Activated CD8-positive, alpha-beta memory T cell treated with anti-CD3 and anti-CD28 coated beads, Interleukin-2, amount 10 ng/mL, durations not matched to agents 7 days and 5 days (primary cell): ENCODE data around the gene ELOVL6. TPM values are rescaled to one million over a fixed set of nuclear protein-coding genes. Genes with fewer than 3 reads are reported as not detected.
"Not testable (repeated sequence)": the region's sequence is repeated elsewhere in the genome, so short reads cannot be mapped to it uniquely, and the experiment has no call there.

Source experiments
- ATAC-seq: fragments of 150-1000 bp; cut with Tn5 transposase; one replicate; pipeline ENCODE4 v1.10.0; 2021; ENCODE audit warnings: moderate library complexity
- CTCF ChIA-PET: fragments of 350-600 bp; sonication (Branson Sonifier 250); formaldehyde crosslinking; loops from one replicate; lab custom pipeline; 2021; ENCODE audit warnings: antibody characterized with exemption; lab: Charles Lee
- DNase-seq: peaks from one replicate; pipeline ENCODE4 v3.0.0-alpha.2; 2020
- H3K27ac Mint-ChIP-seq: one replicate; pipeline ENCODE4 v1.8.0; 2021; ENCODE audit warnings: mild to moderate bottlenecking, mixed read lengths
- H3K27me3 Mint-ChIP-seq: one replicate; pipeline ENCODE4 v1.8.0; 2021; ENCODE audit warnings: mixed read lengths
- H3K36me3 Mint-ChIP-seq: one replicate; pipeline ENCODE4 v1.8.0; 2021; ENCODE audit warnings: mild to moderate bottlenecking, mixed read lengths
- H3K4me1 Mint-ChIP-seq: one replicate; pipeline ENCODE4 v1.8.0; 2021; ENCODE audit warnings: mixed read lengths
- H3K4me3 Mint-ChIP-seq: one replicate; pipeline ENCODE4 v1.8.0; 2021; ENCODE audit warnings: mild to moderate bottlenecking, moderate library complexity, mixed read lengths
- H3K9me3 Mint-ChIP-seq: one replicate; pipeline ENCODE4 v1.8.0; 2022; ENCODE audit warnings: low read depth, mixed read lengths
- total RNA-seq, 2 experiments: library from RNA; stranded (reverse); gene quantifications; one replicate each; pipeline ENCODE4 v1.2.3, GENCODE V29; 2021

ELOVL6 gene
- total RNA-seq, 2 experiments from 2014 or later, result 20.8 to 27.5 TPM

GRCh38 chr4:110193822-110194761 is 4.3 kb downstream of the ELOVL6 start:
- Mint-ChIP-seq H3K36me3 (peaks cover 23% of the 10 kb centered on the region), H3K4me1 (peaks cover 37% of the 10 kb centered on the region), H3K9me3 (no peaks in the 10 kb centered on the region), H3K27me3 (peaks cover 2% of the 10 kb centered on the region), H3K4me3 (peak overlapping the region; percentile 44), H3K27ac (peak overlapping the region; percentile 82)
- ATAC-seq (peak; percentile 81), DNase-seq (peak; percentile 91)
- CTCF ChIA-PET, result interaction anchor here (1.0 to 1.5 kb wide), 3 partner anchors 14 to 139 kb away, joined by 3 to 5 read pairs (median 3); no protein-coding TSS in a partner anchor

- H3K27me3 Mint-ChIP-seq, H3K9me3 Mint-ChIP-seq, DNase-seq, ATAC-seq, H3K27ac Mint-ChIP-seq, H3K4me3 Mint-ChIP-seq: not testable (repeated sequence)
- peaks cover 32% of the 10 kb centered on the region for H3K4me1 Mint-ChIP-seq
- peaks cover 23% of the 10 kb centered on the region for H3K36me3 Mint-ChIP-seq
- CTCF ChIA-PET, result interaction anchor here (1.0 to 1.5 kb wide), 3 partner anchors 13 to 138 kb away, joined by 3 to 5 read pairs (median 3); no protein-coding TSS in a partner anchor
Measured at GRCh38 chr4:110193287-110193686, 5.1 kb downstream of the ELOVL6 start.

DNA sequence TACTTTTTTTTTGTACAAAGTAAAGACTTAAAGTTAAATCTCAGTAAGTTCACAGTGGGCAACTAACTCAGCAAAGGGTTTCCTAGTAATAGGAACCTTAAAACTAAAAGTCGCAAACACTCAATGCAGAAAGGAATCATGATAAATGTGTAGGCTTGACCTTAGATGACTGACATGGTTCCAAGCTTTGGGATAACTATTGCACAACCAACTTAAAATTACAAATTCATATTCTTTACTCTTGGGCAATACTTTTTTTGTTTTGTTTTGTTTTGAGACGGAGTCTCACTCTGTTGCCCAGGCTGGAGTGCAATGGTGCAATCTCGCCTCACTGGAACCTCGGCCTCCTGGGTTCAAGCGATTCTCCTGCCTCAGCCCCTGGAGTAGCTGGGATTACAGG is 8.2 kb downstream of the ELOVL6 start:
- H3K4me1 Mint-ChIP-seq, result peaks cover 26% of the 10 kb centered on the region
- no peak overlapping the region for H3K27ac Mint-ChIP-seq
- no peak overlapping the region for H3K4me3 Mint-ChIP-seq
- peaks cover 25% of the 10 kb centered on the region for H3K36me3 Mint-ChIP-seq
- ATAC-seq, result no peak
- DNase-seq, result no peak
- H3K27me3 Mint-ChIP-seq, result no peaks in the 10 kb centered on the region
- CTCF ChIA-PET, result no interaction called here
- no peaks in the 10 kb centered on the region for H3K9me3 Mint-ChIP-seq

GRCh38 chr4:110188113-110188512 is 10.3 kb downstream of the ELOVL6 start:
- ATAC-seq, result no peak
- no peak overlapping the region for H3K4me3 Mint-ChIP-seq
- H3K27ac Mint-ChIP-seq, result no peak overlapping the region
- CTCF ChIA-PET, result no interaction called here
- H3K4me1 Mint-ChIP-seq, result peaks cover 19% of the 10 kb centered on the region
- H3K9me3 Mint-ChIP-seq, result no peaks in the 10 kb centered on the region
- no peaks in the 10 kb centered on the region for H3K27me3 Mint-ChIP-seq
- peaks cover 28% of the 10 kb centered on the region for H3K36me3 Mint-ChIP-seq
- no peak for DNase-seq

- Mint-ChIP-seq H3K4me3 (no peak overlapping the region), H3K27ac (peak overlapping the region; percentile 34), H3K36me3 (peaks cover 18% of the 10 kb centered on the region), H3K27me3 (no peaks in the 10 kb centered on the region), H3K9me3 (no peaks in the 10 kb centered on the region), H3K4me1 (peaks cover 10% of the 10 kb centered on the region)
- CTCF ChIA-PET, result interaction anchor here (0.9 to 1.3 kb wide), 2 partner anchors 27 to 179 kb away, joined by 3 read pairs; no protein-coding TSS in a partner anchor
- DNase-seq, result no peak
- ATAC-seq, result no peak
Measured at GRCh38 chr4:110184791-110185155, 13.6 kb downstream of the ELOVL6 start.

DNA sequence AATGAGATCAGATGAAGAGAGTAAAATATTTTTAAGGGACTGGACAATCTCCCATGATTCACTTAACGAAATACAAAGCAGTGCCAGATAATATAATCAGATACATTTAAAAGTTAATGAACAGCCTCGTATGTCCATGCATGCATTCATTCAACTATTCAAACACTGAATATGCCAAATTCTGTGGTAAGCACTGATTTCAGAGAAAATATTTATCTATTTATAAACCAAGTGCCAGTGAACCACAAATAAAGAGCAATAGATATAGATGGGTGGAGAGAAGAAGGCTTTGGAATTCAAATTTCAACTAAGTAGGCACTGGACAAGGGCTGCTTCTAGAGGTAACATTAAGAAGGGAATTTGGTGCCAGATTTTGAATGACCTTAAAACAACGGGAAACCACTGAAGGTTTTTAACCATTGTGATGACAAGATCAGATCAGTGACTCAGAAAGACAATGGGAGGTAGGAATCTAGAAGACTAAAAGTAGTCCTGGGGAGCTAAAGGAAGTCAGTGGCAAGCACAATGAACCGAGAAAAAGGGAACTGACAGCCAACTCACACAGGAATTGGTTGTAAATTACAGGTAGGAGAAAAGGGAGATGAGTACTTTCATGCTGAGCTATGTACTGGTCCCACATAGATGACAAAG is 14.2 kb downstream of the ELOVL6 start:
- CTCF ChIA-PET, result interaction anchor here (0.9 to 1.3 kb wide), 2 partner anchors 27 to 178 kb away, joined by 3 read pairs; no protein-coding TSS in a partner anchor
- H3K4me1 Mint-ChIP-seq, result peaks cover 10% of the 10 kb centered on the region
- no peaks in the 10 kb centered on the region for H3K9me3 Mint-ChIP-seq
- peak overlapping the region; percentile 34 for H3K27ac Mint-ChIP-seq
- H3K36me3 Mint-ChIP-seq, result peaks cover 19% of the 10 kb centered on the region
- no peak overlapping the region for H3K4me3 Mint-ChIP-seq
- ATAC-seq (no peak), DNase-seq (no peak)
- H3K27me3 Mint-ChIP-seq, result no peaks in the 10 kb centered on the region

DNA sequence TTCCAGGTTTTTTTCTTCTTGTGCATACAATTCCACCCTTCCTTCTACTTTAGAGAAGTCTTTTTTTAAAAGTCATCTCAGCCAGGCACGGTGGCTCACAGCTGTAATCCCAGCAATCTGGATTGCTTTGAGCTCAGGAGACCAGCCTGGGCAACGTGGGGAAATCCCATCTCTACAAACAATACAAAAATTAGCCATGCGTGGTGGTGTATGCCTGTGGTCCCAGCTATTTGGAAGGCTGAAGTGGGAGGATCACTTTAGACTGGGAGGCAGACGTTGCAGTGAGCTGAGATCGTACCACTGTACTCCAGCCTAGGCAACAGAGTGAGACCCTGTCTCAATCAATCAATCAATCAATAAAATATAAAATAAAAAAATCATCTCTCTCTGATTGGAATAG is 14.8 kb downstream of the ELOVL6 start:
- CTCF ChIA-PET, result no interaction called here
- Mint-ChIP-seq H3K9me3 (no peaks in the 10 kb centered on the region), H3K36me3 (peaks cover 21% of the 10 kb centered on the region), H3K4me3 (no peak overlapping the region), H3K4me1 (peaks cover 10% of the 10 kb centered on the region), H3K27ac (no peak overlapping the region), H3K27me3 (no peaks in the 10 kb centered on the region)
- DNase-seq (no peak), ATAC-seq (no peak)

- no peaks in the 10 kb centered on the region for H3K9me3 Mint-ChIP-seq
- H3K27me3 Mint-ChIP-seq, result no peaks in the 10 kb centered on the region
- peaks cover 10% of the 10 kb centered on the region for H3K4me1 Mint-ChIP-seq
- CTCF ChIA-PET, result no interaction called here
- no peak for DNase-seq
- no peak overlapping the region for H3K27ac Mint-ChIP-seq
- H3K4me3 Mint-ChIP-seq, result no peak overlapping the region
- H3K36me3 Mint-ChIP-seq, result peaks cover 24% of the 10 kb centered on the region
- no peak for ATAC-seq
Measured at GRCh38 chr4:110183058-110183457, 15.4 kb downstream of the ELOVL6 start.

GRCh38 chr4:110181890-110182289 is 16.5 kb downstream of the ELOVL6 start:
- no peaks in the 10 kb centered on the region for H3K27me3 Mint-ChIP-seq
- ATAC-seq, result no peak
- H3K27ac Mint-ChIP-seq, result no peak overlapping the region
- H3K9me3 Mint-ChIP-seq, result no peaks in the 10 kb centered on the region
- no peak overlapping the region for H3K4me3 Mint-ChIP-seq
- DNase-seq, result no peak
- H3K36me3 Mint-ChIP-seq, result peaks cover 33% of the 10 kb centered on the region
- CTCF ChIA-PET, result no interaction called here
- H3K4me1 Mint-ChIP-seq, result peaks cover 10% of the 10 kb centered on the region

DNA sequence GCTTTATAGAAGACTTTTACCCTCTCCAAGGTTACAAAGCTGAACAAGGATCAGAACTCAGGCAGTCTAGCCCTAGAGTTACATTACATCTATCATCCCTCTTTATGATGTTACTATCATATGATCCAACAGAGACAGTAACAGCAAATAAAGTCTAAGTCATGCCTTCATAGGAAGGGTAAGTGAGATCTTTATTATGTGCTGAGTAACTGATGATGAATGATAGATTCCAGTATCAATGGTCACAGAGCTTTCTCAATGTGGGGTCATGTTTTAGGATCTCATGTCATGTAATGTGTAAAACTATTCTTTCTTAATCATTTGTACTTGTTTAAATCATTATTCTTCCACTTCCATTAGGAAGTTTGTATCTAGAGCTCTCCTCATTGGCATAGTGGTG is 22.8 kb downstream of the ELOVL6 start:
- Mint-ChIP-seq H3K4me1 (no peaks in the 10 kb centered on the region), H3K36me3 (peaks cover 30% of the 10 kb centered on the region), H3K27me3 (no peaks in the 10 kb centered on the region), H3K27ac (no peak overlapping the region), H3K9me3 (no peaks in the 10 kb centered on the region), H3K4me3 (no peak overlapping the region)
- no peak for ATAC-seq
- CTCF ChIA-PET, result no interaction called here
- no peak for DNase-seq

GRCh38 chr4:110172972-110173371 is 25.4 kb downstream of the ELOVL6 start:
- H3K4me1 Mint-ChIP-seq, result no peaks in the 10 kb centered on the region
- no peak overlapping the region for H3K27ac Mint-ChIP-seq
- CTCF ChIA-PET, result interaction anchor here (0.8 kb wide), 1 partner anchor 10 kb away, joined by 3 read pairs; no protein-coding TSS in a partner anchor
- no peaks in the 10 kb centered on the region for H3K9me3 Mint-ChIP-seq
- peaks cover 25% of the 10 kb centered on the region for H3K36me3 Mint-ChIP-seq
- no peak overlapping the region for H3K4me3 Mint-ChIP-seq
- H3K27me3 Mint-ChIP-seq, result no peaks in the 10 kb centered on the region
- DNase-seq, result no peak
- ATAC-seq, result no peak

GRCh38 chr4:110171971-110172370 is 26.4 kb downstream of the ELOVL6 start:
- Mint-ChIP-seq H3K4me3 (no peak overlapping the region), H3K4me1 (no peaks in the 10 kb centered on the region), H3K27me3 (no peaks in the 10 kb centered on the region), H3K36me3 (peaks cover 17% of the 10 kb centered on the region), H3K27ac (no peak overlapping the region), H3K9me3 (no peaks in the 10 kb centered on the region)
- no peak for DNase-seq
- CTCF ChIA-PET, result interaction anchor here (0.8 to 1.0 kb wide), 2 partner anchors 9 to 34 kb away, joined by 3 read pairs; no protein-coding TSS in a partner anchor
- ATAC-seq, result no peak

DNA sequence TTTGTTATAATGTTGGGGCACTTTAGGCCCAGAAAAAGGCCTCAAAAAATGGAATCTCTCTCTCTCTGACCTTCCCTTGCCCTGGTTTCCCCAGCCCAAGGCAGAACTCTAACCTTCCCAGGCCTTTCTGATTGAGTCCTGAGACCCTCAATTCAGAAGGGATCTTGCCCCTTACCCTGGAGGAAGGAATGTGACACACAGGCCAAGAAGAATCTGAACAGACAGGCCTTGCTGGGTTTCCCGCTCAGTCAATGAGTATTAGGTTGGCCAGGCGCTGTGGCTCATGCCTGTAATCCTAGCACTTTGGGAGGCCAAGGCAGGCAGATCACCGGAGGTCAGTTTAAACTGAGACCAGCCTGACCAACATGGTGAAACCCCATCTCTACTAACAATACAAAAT is 27.6 kb downstream of the ELOVL6 start:
- H3K4me1 Mint-ChIP-seq, result peaks cover 9% of the 10 kb centered on the region

More for the DNA sequence above, 27.6 kb downstream of the ELOVL6 start:
- Mint-ChIP-seq H3K36me3 (peaks cover 14% of the 10 kb centered on the region), H3K27me3 (no peaks in the 10 kb centered on the region), H3K9me3 (no peaks in the 10 kb centered on the region), H3K27ac (no peak overlapping the region), H3K4me3 (no peak overlapping the region)
- DNase-seq (no peak), ATAC-seq (no peak)
- CTCF ChIA-PET, result no interaction called here
